GM21423 (cell line): ENCODE data around the gene IL22RA1.

Experiments used
- ATAC-seq: cut with Tn5 transposase; IDR thresholded peaks from one replicate; pipeline ENCODE4 v1.9.1; 2021; ENCODE audit warnings: mild to moderate bottlenecking, moderate library complexity; ENCODE audit not compliant: unreplicated experiment

IL22RA1 gene, protein sequence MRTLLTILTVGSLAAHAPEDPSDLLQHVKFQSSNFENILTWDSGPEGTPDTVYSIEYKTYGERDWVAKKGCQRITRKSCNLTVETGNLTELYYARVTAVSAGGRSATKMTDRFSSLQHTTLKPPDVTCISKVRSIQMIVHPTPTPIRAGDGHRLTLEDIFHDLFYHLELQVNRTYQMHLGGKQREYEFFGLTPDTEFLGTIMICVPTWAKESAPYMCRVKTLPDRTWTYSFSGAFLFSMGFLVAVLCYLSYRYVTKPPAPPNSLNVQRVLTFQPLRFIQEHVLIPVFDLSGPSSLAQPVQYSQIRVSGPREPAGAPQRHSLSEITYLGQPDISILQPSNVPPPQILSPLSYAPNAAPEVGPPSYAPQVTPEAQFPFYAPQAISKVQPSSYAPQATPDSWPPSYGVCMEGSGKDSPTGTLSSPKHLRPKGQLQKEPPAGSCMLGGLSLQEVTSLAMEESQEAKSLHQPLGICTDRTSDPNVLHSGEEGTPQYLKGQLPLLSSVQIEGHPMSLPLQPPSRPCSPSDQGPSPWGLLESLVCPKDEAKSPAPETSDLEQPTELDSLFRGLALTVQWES

DNA sequence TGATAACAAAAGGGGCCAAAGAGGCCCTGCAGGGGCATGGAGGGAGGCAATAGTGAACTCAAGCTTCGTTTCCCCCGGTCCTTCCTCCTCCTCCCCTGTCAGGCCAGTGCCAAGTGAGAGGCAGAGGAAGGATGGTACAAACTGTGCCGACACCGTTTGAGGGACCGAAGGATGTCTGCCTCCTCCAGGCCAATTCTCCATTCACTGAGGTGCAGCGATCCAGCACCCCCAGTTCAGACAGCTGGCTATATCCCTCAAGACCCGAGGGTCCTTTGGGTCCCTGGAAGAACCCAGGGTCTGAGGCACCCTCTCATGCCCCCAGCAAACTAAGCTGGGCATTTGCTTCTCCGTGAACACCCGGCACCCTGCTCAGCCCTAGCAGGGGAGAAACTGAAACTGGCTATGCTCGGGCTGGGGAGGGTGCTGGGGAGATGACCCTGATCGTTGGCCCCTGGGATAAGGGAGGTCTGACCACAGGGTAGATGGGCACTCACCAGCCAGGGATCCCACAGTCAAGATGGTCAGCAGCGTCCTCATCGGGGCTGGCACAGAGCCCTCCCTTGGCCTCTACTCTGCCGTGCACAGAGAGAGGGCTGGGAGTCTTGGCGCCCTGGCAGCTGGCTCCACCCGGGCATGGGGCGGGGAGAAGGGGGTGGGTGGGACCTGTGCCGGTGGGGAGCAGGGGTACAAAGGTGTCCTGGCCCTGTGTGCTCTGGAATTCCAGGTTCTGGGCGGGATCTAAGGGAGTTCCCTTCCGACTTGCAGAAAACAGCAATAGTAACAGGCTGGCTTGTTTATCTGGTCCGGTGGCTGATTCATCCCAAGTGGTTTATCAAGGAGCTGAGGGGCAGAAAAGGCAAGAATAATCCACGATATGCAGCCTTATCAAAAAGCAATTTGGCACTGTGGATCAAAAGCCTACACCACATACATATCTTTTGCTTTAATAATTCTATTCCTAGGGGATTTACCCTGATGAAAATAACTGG, at the start of gene IL22RA1:
Gene IL22RA1 (minus strand): TSS at position 595 of the 989 bp plus-strand sequence. CDS start 58 bp downstream, at position 537.
- ATAC-seq, result no peak

DNA sequence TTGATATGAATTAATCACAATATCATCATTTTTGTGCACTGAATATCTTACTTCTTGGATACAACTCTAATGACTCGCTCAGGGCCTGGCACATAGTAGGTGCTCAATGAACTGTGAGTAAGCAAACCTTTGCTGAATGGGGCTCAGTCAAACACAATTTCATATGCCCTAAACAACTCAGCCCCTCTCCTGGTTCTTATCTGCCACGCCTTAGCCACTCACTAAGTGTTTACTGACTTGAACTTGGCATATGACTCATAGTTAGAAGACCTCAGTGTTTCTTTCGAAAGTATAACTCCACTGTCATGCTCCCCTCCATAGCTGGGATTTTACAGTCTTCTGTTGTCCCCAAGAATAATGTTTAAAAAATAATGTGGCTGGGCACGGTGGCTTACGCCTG, 48.9 kb upstream of the IL22RA1 start:
- ATAC-seq, result no peak

DNA sequence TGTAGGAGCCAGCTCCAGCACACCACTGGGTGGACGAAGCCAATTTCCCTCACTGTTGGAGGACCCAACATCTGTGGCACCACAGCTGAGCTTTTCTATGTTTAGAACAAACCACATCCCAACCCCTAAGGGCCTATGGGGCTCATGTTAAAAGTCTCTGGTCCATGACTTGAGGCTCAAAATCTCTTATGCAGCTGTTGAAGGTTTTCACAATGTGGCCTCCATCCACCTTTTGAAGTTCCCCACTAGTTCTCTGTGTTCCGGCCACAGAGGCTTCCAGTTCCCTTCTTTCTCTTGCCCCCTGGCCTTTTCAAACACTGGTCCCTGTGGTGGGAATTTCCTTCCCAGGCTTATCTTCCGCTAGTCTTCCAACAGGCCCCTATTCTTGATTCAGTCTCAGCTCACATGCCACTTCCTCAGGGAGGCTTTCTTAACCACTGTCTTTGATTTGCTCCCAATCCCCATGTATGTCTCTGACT, 48.1 kb upstream of the IL22RA1 start:
- ATAC-seq, result peak; percentile 64

DNA sequence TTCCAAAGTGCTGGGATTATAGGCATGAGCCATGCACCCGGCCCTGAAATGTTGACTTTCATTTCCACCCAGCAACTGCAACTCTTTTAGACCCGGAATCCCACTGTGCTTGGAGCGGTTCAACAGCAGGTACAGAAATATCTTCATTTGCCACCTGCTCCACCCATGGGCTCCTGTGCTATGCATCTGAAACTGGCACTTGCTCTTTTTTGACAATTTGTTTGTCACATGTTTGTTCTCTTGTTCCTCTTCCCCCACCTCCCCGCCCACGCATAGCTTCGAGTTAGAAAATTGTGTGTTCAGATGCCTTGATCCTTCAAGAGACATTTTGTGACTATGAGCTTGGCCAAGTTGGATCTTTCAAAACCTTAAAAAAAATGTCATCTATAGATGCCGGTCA, 46.6 kb upstream of the IL22RA1 start:
- ATAC-seq, result no peak

DNA sequence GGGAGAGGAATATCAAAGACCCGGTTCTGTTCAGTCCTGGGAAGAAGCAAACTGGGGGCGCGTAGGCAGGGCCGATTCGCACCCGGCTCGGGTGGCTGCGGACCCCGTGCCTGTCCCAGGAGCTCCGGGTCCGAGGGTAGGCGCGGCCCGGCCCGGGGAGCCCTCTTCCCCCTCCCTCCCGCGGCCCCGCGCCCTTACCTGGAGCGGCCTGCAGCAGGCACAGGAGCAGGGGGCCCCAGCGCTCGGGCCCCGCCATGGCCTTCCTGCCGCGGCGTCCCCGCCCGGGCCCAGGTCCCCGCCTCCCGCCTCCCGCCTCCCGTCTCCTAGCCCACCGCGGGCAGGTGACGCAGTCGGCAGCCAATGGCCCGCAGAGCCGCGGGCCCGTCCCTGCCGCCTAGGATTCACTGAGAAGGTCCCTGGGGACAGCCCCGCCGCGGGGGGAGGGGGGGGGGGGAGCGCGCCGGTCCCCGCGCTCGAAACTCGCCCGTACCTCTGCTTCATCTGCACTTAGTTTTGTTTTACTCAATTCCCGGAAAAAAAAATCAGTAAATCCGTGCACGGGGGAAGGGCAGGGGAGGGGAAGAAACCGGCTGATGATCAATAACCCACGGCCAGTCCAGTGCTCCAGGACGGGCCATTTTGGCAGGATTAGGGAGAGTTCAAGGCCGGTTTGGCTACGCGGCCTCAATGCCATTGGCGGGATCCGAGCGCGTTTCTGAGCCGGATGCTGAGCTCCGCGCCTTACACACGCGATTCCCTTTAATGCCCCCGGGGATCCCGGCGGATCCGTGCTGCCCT, 44.3 kb upstream of the IL22RA1 start, which contains the start of gene IFNLR1:
Gene IFNLR1 (minus strand): TSS at position 297 of the 798 bp plus-strand sequence. CDS start 41 bp downstream, at position 256.
- ATAC-seq, result no peak

DNA sequence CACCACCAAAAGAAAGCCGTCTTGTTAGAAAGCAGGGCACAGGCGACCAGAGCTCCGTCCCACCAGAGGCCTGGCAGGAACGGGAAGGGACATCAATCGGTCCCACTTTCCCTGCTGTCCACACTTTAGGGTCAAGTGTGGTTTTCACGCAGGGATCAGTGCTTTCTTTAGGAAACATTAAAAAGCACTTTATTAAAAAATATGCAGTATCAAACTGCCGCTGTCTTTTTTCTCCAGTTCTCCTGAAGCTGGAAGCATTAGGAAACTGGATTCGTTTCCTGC, 43.7 kb upstream of the IL22RA1 start:
- no peak for ATAC-seq

DNA sequence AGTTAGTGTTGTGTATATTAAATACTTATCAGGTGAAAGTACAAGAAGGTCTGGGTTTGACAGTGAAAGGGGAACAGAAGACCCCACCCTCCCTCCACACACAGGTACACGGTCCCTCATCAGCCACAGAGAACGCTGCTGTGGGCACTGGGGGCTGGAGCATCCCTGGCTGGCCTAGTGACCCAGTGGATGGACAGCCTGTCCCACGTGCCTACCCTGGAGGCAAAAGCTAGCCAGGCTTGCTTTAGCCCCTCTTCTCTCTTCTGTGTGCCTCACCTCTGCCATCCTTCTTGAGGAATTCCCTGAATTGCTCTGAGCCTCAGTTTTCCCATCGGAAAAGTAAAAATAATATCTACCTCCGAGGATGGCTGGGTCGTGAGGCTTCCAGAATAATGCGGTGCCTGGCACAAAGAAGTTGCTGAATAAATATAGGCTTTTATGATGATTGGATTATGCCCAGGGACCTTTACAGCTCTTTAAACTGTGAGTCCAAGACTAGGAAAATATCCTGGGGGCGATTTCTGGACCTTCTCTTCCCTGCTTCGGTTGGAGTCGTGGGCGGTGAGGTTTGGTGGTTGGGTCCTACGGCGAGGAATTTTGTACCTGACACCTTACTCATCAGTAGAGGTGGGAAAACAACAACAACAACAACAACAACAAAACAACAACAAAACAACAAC, 43.2 kb upstream of the IL22RA1 start:
- no peak for ATAC-seq

DNA sequence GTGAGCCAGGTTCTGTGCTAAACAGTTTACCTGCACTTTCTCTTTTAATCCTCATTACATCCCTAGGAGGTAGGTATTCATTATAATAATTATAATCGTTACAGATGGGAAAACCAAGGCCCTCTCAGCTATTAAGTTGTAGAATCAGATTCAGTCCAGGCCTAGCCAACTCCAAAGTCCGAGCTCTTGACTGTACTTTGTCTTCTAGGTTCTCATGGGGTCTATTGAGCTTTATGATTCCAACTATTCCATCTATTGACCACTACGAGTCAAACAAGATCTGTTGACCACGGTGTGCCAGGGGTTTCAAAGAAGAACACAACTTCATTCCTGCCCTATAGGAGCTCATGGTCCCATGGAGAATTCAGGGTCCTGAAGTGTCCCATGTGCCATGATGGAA, 42.1 kb upstream of the IL22RA1 start:
- ATAC-seq, result no peak

DNA sequence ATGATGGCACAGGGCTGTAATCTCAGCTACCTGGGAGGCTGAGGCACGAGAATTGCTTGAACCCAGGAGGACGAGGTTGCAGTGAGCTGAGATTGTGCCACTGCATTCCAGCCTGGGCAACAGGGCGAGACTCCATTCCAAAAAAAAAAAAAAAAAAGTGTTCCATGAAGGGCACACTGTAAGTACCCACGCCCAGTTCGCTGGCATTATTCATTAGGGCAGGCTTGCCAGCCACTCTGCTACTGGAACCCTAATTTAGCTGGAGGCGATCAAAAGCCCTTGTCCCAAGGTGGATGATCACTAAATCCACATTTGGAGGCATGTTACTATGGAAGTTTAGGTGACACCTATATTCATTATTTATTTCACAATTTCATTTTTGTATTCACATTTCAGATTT, 39.1 kb upstream of the IL22RA1 start:
- ATAC-seq, result no peak

DNA sequence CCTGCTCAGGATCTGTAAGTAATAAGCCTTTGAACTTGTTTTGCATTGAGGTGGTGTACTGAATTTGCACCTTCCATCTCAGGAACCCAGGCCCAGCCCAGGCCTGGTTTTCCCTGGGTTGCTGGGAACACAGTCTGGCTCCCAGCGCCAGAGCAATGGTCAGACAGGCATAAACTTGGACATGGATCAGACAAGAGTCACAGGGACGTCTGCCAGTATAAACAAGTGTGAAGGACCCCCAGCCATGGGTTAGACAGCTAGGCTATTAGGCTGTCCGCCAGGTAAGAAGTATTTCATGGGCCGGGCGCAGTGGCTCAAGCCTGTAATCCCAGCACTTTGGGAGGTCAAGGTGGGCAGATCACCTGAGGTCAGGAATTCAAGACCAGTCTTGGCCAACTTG, 38.7 kb upstream of the IL22RA1 start:
- ATAC-seq, result no peak

DNA sequence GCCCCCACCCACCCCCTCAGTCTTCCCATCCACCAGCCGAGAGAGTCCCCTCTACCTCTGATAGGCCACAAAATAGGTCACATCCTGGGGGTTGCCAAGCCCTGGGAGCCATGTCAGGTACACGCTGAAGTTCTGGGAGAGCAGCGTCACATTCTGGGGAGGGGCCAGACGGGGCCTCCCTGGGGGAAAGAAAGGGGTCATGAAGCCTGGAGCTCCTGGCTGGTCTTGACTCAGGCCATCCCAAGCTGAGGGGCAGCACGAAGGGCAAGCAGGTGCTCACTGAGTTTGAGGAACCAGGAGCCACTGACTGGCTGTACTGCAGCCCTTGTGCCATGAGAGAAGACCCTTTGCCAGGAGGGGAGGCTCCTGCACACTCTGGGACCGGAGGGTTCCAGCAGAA, 37.7 kb upstream of the IL22RA1 start:
- ATAC-seq, result no peak

DNA sequence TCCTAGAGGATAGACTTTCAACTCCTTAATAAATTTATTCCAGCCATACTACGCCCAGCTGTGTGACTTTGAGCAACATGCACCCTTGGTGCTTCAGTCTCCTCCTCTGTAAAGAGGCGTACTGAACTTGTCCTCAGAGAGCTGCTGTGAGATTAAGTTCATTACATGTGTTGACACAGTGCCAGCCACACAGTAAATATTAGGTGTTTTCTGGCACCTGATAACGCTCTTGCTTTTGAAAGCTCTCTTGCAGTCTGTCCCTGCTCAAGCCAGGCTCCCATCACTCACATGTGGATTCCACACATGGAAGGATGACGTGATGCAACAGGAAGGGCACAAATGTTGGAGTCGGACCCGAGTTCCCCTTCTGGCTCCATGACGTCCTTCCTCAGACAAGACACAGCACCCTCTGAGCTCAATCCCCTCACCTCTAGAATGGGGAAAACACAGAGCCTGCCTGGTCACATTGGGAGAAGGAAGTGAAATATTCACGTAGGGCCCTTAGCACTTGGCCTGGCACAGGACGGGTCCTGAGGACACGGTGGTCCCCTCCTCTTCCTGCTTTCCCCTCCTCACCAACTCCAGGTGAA, 36.4 kb upstream of the IL22RA1 start:
- ATAC-seq, result no peak

DNA sequence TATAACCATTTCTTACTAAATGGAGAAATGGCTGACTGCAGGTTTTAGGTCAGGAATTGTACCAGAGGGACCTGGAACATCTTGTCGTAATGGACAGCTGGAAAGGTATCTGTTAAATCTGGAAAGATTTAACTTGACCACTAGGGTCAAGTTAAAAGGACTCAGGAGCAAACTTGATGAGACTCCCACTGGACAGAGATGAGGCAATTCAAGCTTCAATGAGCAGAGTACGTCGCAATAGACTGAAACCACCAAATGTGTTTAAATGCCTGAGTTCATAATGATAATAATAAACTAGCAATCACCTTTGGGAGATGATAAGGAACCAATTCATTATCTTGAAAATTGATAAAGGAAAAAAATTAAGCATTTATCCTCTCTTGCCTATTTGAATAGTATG, 35.5 kb upstream of the IL22RA1 start:
- no peak for ATAC-seq

DNA sequence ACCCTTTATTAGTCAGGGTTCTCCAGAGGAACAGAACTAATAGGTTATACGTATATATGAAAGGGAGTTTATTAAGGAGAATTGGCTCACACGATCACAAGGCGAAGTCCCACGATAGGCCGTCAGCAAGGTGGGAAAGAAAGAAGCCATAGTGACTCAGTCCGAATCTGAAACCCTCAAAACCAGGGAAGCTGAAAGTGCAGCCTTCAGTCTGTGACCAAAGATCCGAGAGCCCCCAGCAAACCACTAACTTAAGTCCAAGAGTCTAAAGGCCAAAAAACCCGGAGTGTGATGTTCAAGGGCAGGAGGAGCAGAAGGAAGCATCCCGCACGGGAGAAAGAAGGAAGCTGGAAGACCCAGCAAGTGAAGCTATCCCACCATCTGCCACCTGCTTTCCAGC, 34.2 kb upstream of the IL22RA1 start:
- ATAC-seq, result no peak

DNA sequence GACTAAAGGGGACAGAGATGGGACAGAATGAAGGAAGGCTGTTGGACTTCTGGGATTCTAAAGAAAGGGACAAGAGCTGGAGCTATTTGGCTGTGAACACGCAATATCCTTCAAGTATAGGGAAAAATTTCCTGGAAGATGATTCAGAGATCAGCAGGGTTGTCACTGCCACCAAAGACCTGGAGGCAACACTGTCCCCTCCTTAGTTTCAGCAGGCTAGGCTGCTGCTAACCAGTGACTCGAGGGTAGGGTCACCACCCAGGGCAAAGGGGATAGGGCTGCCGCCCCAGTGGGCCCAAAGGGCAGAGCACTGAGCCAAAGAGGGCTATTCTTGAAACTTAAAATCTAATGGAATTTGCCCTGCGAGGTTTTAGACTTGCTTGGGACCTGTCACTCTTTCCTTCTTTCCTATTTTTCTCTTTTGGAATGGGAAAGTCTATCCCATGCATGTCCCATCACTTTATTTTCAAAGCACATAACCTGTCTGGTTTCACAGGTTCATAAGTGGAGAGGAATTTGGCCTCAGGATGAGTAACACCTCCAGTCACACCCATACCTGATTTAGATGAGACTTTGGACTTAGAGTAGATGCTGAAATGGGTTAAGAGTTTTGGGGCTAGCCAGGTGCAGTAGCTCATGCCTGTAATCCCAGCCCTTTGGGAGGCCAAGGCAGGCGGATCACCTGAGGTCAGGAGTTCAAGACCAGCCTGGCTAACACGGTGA, 32.3 kb upstream of the IL22RA1 start:
- no peak for ATAC-seq

DNA sequence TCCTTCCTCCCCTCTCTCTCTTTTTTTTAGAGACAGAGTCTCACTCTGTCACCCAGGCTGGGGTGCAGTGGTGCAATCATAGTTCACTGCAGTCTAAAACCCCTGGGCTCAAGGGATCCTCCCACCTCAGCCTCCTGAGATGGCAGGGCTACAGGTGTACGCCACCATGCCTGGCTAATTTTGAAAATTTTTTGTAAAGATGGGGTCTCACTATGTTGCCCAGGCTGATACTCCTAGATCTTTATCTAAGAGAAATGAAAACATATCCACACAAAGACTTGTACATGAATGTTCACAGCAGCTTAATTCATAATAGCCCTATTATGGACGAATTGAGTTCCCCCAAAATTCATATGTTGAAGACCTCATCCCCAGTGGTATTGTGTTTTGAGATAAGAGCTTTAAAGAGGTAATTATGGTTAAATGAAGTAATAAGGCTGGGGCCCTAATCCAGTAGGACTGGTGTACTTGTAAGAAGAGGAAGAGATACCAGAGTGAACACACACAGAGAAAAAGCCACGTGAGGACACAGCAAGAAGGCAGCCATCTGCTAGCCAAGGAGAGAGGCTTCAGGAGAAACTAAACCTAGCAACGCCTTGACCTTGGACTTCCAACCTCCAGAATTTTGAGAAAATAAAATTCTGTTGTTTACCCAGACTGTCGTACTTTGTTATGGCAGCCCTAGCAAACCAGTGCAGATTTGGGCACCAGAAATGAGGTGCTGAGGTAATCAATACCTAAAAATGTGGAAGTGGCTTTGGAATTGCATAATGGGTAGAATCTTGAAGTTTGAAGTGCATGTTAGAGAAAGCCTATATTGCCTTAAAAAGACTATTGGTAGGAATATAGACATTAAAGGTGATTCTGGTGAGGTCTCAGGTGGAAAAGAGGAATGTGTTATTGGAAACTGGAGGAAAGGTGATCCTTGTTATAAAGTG, 31.0 kb upstream of the IL22RA1 start:
- ATAC-seq, result no peak

DNA sequence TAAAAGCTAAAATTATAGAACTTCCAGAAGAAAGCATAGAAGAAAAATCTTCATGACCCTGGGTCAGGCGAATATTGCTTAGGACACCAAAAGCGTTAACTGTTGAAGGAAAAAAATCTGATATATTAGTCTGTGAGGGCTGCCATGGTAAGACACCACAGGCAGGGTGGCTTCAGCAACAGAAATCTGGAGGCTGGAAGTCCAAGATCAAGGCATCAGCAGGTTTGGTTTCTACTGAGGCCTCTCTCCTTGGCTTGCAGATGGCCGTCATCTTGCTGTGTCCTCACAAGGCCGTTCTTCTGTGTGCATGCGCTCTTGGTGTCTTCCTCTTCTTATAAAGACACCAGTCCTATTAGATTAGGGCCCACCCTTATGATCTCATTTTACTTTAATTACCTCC, 29.7 kb upstream of the IL22RA1 start:
- ATAC-seq, result no peak

DNA sequence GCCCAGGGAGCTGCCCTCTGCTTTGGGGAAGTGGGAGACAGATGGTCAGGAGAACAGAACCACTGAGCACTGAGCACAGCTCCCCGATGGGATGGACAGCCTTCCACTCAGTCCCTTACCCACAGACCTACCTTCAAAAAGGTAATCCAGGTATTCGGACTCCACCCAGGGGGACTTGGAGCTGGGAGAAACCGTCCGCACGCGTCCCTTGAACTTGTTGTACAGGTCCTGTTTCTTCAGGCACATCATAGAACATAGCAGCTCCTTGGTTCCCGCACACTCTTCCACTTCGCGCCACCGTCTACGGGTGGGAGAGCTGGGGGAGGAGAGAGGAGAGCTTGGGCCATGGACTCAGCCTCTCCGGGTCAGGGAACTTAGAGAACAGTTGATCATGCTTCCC, 26.3 kb upstream of the IL22RA1 start:
- ATAC-seq, result no peak
